HCEC 1CT (cell line): ENCODE data around the gene PAGR1.
"Not testable (repeated sequence)": the region's sequence is repeated elsewhere in the genome, so short reads cannot be mapped to it uniquely, and the experiment has no call there.

Source experiments
- DNase-seq: peaks from one replicate; pipeline ENCODE4 v3.0.0-alpha.2; 2017

Gene PAGR1

GRCh38 chr16:29813644-29814562 is 2.0 kb upstream of the PAGR1 start:
- no peak for DNase-seq

DNA sequence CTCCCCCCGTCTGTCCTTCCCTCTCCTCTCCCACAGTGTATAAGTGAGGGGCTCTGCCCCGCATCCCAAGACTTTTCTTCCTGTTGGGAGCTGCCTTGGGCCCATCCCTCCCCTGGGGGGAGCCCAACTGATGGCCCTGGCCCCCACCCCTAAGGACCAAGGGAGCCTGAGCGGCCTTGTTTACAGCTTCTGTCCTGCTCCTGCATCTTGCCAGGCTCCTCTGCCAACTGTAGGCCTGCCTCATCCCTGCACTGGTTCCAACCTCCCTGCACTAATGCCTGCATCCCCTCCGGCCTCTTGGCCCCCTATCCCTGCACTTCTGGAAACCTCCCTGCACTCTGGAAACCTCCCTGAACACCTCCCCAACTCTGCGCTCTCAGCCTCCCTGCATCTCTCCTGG is 1.4 kb upstream of the PAGR1 start:
- DNase-seq = no peak

GRCh38 chr16:29815032-29815721 is 775 bp upstream of the PAGR1 start:
- no peak for DNase-seq

- peak; percentile 62 for DNase-seq
Observed at GRCh38 chr16:29816694-29817441, 916 bp downstream of the PAGR1 start.

GRCh38 chr16:29818082-29818481 is 2.1 kb downstream of the PAGR1 start:
- no peak for DNase-seq

DNA sequence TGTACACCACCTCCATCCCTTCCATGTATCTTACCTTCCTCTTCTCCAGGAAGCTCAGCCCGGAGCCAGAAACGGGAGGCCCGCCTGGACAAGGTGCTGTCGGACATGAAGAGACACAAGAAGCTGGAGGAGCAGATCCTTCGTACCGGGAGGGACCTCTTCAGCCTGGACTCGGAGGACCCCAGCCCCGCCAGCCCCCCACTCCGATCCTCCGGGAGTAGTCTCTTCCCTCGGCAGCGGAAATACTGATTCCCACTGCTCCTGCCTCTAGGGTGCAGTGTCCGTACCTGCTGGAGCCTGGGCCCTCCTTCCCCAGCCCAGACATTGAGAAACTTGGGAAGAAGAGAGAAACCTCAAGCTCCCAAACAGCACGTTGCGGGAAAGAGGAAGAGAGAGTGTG is 3.6 kb downstream of the PAGR1 start:
- no peak for DNase-seq

GRCh38 chr16:29820271-29820701 is 4.3 kb downstream of the PAGR1 start, which contains the start of gene MVP:
TSS of gene MVP (plus strand) at chr16:29820462. CDS start at chr16:29830550, 10,088 bp downstream.
- DNase-seq = peak; percentile 74

GRCh38 chr16:29820730-29821642 is 5.0 kb downstream of the PAGR1 start:
- no peak for DNase-seq

GRCh38 chr16:29821643-29822115 is 5.7 kb downstream of the PAGR1 start:
- DNase-seq = peak; percentile 84

- peak; percentile 93 for DNase-seq
Observed at GRCh38 chr16:29824589-29825144, 8.7 kb downstream of the PAGR1 start.

DNA sequence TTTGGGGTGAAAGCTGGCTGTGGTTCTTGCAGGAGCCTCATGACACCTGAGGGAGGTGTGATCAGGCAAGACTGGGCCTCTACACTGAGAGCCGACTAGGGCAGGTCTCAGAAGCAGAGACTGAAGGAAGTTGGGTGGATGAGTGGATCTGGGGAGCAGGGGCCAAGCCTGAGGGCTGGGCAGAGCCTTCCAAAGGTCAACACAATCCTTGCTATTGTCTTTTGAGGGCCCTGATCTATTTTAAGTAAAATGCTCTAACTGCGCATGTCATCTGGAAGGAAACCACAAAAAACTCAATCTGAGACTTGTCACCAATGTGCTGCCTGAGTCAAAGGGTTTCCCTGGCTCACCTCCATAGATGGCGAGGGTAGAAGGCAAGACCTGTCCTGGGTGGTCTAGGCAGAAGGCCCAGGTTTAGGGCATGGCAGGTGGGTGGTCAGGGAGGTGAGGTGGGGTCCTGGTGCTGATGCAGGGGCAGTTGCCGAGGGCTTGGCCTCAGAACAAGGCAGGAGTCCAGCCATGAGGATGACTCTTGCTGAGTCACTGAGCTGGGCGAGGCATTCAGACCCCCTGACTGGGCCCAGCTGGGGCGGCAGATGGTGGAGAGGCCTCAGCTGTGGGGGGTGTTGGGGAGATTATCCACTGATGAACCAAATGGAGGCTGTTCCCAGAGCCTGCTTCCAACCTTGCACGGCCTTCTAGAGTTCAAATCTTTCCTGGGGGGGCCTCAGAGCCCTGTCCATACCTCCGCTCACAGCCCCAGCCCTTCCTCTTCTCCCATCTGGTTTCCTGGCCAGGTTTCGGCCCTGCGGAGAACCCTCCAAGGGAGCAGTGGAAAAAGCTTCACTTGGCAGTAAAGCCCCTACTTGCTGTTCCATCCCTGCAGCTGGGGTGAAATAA is 9.4 kb downstream of the PAGR1 start:
- peak; percentile 96 for DNase-seq

DNA sequence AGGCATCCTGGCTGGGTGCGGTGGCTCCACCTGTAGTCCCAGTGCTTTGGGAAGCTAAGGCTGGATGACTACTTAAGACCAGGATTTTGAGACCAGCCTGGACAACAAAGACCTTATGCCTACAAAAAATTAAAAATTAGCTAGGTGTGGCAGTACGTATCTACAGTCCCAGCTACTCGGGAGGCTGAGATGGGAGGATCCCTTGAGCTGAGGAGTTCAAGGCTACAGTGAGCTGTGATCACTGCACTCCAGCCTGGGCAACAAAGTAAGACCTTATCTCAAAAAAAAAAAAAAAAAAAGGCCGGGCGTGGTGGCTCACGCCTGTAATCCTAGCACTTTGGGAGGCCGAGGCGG is 10.4 kb downstream of the PAGR1 start:
- no peak for DNase-seq

- DNase-seq = no peak
Observed at GRCh38 chr16:29830774-29831173, 14.8 kb downstream of the PAGR1 start.

- no peak for DNase-seq
Observed at GRCh38 chr16:29831490-29831889, 15.5 kb downstream of the PAGR1 start.

DNA sequence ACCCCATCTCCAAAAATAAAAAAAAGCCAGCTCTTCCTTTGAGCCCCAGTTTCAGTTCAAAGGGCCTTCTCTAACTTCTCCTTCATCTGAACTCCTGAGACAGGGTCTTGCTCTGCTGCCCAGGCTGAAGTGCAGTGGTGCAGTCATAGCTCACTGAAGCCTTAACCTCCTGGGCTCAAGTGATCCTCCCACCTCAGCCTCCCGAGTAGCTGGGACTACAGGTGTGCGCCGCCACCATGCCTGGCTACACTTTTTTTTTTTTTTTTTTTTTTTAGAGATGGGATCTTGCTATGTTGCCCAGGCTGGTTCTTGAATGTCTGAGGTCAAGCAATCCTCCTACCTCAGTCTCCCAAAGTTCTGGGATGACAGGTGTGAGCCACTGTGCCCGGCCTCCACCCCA is 17.3 kb downstream of the PAGR1 start:
- not testable (repeated sequence) for DNase-seq

DNA sequence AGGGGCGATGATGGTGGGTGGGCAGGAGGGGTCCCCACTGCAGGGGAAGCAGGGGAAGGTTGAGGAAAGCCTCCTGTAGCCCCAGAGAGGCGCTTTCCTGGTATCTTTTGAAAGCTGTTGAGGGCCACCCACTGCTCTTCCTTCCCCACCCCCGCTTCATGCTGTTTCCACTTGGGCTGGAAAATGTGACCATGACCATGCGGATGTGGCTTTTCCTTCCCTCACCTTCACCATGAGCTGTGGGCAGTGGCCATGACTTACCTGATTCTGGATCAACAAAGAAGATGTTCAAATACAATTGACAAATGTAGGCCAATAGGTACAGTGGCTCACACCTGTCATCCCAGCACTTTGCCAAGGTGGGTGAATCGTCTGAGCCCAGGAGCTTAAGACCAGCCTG is 18.1 kb downstream of the PAGR1 start:
- no peak for DNase-seq

- no peak for DNase-seq
Observed at GRCh38 chr16:29835926-29836325, 20.0 kb downstream of the PAGR1 start.

DNA sequence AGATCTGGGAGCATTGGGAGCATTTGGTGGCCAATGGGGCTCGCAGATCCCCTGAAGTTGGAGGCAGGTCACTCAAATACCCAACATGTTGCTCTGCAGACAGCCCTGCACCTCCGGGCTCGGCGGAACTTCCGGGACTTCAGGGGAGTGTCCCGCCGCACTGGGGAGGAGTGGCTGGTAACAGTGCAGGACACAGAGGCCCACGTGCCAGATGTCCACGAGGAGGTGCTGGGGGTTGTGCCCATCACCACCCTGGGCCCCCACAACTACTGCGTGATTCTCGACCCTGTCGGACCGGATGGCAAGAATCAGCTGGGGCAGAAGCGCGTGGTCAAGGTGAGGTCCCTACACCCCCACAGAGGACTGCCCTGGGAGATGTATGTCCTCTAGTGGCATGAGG is 20.7 kb downstream of the PAGR1 start:
- no peak for DNase-seq

DNA sequence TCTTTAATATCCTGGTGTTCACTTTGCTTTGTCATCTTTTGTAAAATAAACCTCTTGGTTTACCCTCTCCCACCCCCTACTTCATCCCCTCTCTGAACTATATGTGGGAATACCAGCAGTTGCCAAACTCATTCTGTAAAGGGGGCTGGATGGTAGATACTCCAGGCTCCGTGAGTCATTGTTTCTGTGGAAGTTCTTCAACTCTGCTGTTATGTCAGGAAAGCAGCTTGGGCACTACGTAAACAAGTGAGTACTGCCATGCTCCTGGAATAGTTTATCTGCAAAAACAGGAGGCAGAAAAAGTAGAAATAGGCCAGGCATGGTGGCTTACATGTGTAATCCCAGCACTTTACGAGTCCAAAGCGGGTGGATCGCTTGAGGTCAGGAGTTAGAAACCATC is 21.9 kb downstream of the PAGR1 start:
- DNase-seq = no peak

GRCh38 chr16:29839822-29840221 is 23.9 kb downstream of the PAGR1 start:
- DNase-seq = no peak

GRCh38 chr16:29840240-29840639 is 24.3 kb downstream of the PAGR1 start:
- DNase-seq = no peak
